GM20000 (cell line): ENCODE measurements around the gene ZDHHC20.

Source experiments
- DNase-seq: peaks from one replicate; pipeline ENCODE4 v3.0.0; 2012; ENCODE audit warnings: low spot score
- CTCF ChIP-seq: IDR thresholded peaks from 2 replicates; pipeline ENCODE4 v1.5.1; 2012; ENCODE audit warnings: mild to moderate bottlenecking, control low read depth; ENCODE audit errors: extremely low read depth, missing control alignments

Gene ZDHHC20

GRCh38 chr13:21458813-21459701, at the start of gene ZDHHC20:
TSS of gene ZDHHC20 (minus strand) at chr13:21459303. CDS start at chr13:21459171, 132 bp downstream.
- peak; percentile 99 for DNase-seq
- no peak for TF ChIP-seq CTCF

- DNase-seq: no peak
- TF ChIP-seq CTCF: no peak
Measured at GRCh38 chr13:21504379-21504778, 45.3 kb upstream of the ZDHHC20 start.

- DNase-seq: no peak
- peak; percentile 4 for TF ChIP-seq CTCF
Measured at GRCh38 chr13:21501686-21502085, 42.6 kb upstream of the ZDHHC20 start.

GRCh38 chr13:21486322-21486721, 27.2 kb upstream of the ZDHHC20 start:
- no peak for DNase-seq
- TF ChIP-seq CTCF: no peak

- DNase-seq: no peak
- no peak for TF ChIP-seq CTCF
Measured at GRCh38 chr13:21483748-21484147, 24.6 kb upstream of the ZDHHC20 start.

DNA sequence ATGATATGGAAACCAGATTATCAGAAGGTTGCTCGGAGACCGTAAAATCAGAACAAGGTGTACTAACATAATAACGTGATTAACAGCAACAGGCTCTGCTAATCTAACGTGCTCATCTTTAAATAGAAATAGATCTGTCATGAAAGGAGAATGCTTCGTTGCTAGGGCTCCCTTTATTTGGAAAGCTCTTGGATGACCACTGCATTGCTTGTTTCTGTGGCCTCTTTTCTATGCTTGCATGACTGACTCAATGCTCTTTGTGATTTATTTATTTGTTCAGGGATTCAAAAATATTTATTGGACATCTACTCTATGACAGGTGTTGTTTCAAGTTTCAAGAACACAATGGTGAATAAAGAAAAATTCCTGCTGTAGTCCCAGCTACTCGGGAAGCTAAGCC, 22.3 kb upstream of the ZDHHC20 start:
- TF ChIP-seq CTCF: no peak
- DNase-seq: no peak

DNA sequence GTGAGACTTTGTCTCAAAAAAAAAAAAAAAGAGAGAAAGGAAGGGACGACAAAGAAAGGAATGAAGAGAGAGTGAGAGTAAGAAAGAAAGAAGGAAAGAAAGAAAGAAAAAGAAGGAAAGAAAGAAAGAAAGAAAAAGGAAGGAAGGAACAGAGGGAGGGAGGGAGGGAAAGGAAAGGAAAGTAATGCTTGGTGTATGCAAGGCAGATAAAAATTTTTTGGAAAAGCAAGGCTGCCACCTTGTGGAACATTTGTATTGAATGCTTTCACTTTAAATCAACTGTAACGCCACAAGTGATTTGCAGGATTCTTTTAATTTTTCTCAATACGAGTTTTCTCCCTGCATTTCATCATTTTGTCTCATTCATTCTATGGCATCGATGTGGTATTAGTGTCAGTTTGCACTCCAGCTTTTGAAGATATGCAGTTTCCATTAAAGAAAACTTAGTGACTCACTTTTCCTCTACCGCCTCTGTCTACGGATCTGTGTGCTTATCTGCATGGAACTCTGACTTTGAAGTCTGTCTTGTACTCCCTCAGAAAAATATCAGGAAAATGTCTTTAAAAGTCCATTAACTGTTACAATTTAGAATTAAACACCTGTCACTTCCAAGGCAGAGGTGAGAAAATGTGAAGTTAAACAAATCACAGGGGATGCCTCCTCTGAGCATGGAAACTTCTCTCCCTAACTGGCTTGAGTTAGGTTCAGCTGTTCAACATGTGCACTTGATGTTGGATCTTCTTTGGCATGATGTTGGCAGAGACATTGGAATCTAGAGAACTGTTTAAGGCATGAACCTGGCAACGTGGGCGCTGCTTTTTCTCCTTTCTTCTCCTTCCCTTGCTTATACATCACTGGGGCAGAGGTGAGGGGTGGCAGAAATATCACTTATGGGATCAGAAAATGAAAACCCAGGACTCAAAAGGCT, 20.0 kb upstream of the ZDHHC20 start:
- peak; percentile 24 for TF ChIP-seq CTCF
- DNase-seq: peak; percentile 58
